Fibroblast of skin of right biceps (primary cell): ENCODE results near the gene POLR2H.
A peak's percentile ranks its signal among the peaks of the same experiment; 100 is the strongest.

Experiments used
- DNase-seq: peaks from one replicate; pipeline ENCODE4 v3.0.0-alpha.2; 2013

The POLR2H gene

DNA sequence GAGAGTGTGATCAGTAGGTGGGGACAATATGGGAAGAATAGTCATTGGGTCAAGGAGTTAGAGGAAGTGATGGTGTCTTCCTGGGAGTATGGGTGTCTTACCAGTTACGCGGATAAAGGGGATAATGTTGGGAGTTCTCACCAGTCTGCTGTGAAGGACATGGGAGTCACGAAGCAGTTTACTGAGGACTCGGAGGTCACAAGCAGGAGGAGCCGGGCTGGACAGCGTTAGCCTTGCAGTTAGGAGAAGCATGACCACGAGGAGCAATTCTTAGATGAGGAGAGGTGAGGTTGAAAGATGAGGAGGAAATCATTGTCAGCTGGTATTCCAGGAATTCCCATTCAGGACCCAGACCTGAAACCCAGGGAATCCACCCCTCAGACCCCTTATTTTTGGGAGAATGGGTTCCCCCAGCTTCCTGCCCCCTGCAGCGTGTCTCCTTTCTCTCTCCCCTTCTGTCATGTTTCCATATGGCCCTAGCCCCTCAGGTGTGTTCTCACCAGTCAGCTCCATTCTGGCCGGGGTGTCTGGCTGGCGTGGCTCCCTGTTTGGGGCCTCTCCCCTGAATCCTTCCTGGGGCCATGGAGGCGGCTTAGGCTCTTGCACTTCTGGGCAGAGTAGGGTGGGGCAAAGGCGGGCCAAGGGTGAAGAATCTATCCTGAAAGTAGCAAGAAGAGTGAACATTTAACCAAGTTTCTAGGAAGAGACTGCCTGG is 14.4 kb downstream of the POLR2H start:
- no peak for DNase-seq

DNA sequence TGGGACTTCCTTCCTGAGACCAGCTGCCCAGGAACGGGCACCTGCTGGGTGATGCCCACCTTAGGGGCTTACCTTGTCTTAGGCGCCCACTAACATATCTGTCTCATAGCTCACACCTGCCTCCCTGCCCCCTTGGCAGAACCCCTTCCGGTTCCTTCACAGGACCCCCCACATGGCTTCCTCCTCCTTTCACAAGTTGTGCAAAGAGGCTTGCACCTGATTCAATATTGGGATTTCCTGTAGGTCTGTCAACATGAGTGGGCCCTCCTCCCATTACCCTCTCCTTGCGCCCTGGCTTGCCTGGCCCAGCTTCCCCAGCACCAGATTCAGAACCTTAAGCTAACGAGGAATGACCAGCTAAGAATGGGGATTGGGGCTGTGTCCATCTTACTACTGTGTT is 15.9 kb downstream of the POLR2H start:
- no peak for DNase-seq

DNA sequence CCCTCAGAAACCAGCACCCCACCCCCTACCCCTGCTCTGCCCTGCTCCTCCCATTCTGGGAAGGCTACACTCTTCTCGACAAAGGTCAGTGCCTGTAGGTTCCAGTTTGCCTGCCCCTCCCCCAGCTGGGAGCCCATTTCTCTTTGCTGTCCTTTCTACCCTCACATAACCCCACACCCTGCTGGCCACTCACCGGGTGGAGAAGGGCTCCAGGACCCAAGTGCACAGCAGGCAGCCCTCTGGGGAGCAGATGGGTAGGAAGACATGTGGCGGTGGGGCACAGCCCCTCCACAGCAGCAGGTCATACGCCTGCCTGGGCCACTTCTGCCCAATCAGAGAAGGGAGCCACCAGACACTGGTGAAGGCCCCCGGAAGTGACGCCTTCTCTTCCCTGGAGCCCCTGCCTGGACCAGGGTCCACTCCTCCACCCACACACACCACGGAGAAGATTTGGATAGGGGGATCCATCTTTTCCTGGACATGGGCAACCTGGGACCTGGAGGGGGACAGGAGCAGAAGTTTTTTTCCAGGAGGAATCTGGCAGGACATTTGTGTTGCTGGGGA is 16.5 kb downstream of the POLR2H start, which contains the start of gene THPO:
THPO (minus strand) TSS at position 326 of the 564 bp plus-strand sequence. CDS start 1,948 bp downstream, outside the sequence.
- DNase-seq = no peak

DNA sequence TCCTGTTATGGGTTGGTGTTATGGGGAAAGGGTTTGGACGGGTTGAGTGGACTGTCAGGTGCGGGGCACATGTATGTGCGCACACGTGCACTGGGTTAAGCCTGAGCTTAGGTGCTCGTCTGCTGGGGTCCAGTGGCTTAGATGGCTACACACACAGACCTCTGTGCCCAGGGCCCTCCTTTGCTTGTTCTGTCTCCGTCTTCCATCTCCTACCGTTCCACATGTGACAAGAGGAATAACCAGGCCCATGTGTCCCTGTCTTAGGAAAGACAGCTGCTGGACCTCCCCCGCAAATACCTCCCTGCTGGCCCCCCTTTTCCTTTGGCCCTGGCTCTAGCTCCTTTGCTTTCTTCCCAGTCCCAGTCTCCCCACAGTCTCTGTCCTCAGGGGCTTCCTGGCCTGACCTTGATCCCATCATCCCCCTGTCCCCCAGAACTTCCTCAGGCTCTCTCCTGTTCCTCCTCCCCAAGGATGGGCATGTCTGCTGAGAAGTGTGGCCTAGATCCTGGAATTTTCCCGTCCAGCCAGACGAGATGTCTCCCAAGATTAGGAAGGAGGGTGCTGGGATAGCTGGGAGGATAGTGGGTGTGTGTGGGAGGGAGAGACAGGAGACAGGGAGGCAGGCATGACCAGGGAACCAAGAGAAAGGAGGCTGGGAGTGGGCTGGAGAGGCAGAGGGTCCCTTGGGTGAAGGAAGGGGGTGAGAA is 17.3 kb downstream of the POLR2H start:
- no peak for DNase-seq

GRCh38 chr3:184379358-184380184 is 18.1 kb downstream of the POLR2H start, which contains the start of gene CHRD:
Gene CHRD (plus strand): TSS chr3:184380054. CDS start chr3:184380319, 265 bp downstream.
- DNase-seq = no peak

GRCh38 chr3:184380185-184380626 is 18.7 kb downstream of the POLR2H start:
- DNase-seq = peak; percentile 36

- no peak for DNase-seq
Measured at GRCh38 chr3:184380627-184381260, 19.2 kb downstream of the POLR2H start.

GRCh38 chr3:184381261-184382224 is 20.0 kb downstream of the POLR2H start:
- no peak for DNase-seq

GRCh38 chr3:184382326-184383032 is 21.0 kb downstream of the POLR2H start:
- no peak for DNase-seq

- DNase-seq = no peak
Measured at GRCh38 chr3:184383033-184383740, 21.7 kb downstream of the POLR2H start.

DNA sequence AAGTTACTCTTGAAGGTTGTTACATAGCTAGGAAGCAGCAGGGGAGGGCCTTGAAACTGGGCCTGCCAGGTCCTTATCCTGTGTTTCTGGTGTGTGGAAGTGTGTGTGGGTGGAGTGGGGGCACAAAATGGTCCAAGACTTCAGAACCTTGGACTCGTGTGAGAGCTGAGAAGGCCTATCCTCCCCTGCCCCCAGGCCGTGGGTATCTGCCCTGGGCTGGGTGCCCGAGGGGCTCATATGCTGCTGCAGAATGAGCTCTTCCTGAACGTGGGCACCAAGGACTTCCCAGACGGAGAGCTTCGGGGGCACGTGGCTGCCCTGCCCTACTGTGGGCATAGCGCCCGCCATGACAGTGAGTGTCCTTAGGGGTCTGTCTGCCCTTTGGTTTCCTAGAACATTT is 22.8 kb downstream of the POLR2H start:
- DNase-seq = no peak

DNA sequence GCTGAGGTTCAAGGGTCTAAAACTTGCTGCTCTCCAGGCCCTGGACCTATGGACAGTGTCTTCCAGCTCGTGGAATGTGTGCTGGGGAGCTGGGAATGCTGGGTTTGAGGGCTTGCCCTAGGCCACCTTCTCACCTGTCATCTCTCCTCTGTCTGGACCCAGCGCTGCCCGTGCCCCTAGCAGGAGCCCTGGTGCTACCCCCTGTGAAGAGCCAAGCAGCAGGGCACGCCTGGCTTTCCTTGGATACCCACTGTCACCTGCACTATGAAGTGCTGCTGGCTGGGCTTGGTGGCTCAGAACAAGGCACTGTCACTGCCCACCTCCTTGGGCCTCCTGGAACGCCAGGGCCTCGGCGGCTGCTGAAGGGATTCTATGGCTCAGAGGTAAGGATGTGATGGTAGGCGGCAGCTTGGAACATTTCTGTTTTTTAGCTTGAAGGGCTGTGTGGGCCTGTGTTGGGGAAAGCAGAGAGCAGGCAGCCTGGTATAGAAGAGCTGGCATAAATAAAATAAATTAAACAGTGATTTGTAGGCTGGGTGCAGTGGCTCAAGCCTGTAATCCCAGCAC is 23.4 kb downstream of the POLR2H start:
- no peak for DNase-seq

GRCh38 chr3:184386047-184386806 is 24.7 kb downstream of the POLR2H start:
- DNase-seq = no peak

DNA sequence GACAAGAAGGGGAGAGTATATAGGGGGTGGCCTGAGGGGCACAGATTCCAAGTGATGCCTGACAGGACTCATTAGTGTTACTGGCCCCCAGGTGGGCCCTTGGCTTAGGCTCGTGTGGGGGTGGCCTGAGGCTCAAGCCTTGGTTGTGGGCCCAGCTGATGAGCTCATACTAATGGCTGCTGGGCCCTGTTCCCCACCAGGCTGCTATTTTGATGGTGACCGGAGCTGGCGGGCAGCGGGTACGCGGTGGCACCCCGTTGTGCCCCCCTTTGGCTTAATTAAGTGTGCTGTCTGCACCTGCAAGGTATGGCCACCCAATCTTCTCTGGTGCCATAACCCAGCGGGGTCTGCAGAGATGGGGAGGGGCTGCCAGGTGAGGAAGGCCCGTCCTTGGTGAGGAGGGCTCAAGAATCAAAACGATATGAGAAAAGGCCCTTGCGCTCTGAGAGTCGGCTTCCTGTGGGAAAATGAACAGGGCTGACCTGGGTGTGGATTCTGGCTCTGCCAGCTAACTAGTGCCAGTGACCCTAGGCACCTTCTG is 25.7 kb downstream of the POLR2H start:
- no peak for DNase-seq

DNA sequence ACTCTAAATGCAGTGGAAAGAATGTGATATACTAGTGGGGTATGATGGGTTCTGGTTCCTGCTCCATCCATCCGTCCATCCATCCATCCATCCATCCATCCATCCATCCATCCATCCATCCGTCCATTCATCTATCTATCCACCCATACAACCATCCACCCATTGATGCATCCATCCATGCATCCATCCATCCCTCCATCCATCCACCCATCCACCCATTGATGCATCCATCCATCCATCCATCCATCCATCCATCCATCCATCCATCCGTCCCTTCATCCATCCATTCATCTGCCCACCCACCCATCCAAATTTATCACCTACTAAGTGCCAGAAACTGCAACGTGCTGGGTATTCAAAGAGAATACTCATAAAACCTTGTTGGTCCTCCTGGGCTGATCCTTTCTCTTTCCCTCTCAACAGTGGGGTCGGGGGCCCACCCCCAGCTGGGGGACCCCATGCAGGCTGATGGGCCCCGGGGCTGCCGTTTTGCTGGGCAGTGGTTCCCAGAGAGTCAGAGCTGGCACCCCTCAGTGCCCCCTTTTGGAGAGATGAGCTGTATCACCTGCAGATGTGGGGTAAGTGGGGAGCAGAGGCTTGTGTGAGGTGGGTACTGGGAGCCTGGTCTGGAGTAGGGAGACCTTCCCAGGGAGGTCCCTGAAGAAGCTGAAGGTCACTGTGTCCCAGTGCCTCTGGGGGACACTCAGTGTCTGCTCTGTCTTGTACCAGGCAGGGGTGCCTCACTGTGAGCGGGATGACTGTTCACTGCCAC is 26.8 kb downstream of the POLR2H start:
- no peak for DNase-seq

GRCh38 chr3:184388936-184389230 is 27.4 kb downstream of the POLR2H start:
- DNase-seq = no peak

GRCh38 chr3:184389384-184389783 is 27.9 kb downstream of the POLR2H start:
- no peak for DNase-seq
